HG03064 (cell line): ENCODE data around the gene PHAF1.

Source experiments
- ATAC-seq: cut with Tn5 transposase; IDR thresholded peaks from one replicate; pipeline ENCODE4 v1.9.1; 2021; ENCODE audit warnings: low read depth; ENCODE audit not compliant: unreplicated experiment

The PHAF1 gene

DNA sequence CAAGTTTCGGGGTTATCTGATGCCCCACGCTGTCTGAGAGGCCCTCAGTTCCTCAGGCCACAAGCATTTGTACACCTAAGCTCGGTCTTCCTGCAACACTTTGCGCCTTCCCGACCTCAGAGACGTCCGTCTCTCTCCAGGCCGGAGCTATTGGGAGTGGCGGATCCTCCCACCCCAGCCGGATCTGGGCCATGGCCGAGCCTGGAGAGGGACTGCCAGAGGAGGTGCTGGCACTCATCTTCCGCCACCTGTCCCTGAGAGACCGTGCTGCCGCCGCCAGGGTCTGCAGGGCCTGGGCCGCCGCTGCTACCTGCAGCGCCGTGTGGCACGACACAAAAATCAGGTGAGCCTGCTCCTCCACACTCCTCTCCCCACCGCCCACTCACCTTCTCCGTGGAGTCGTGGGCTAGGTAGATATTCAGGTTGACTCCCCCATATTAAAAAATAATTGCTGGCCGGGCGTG, 51.9 kb downstream of the PHAF1 start:
- ATAC-seq: no peak

DNA sequence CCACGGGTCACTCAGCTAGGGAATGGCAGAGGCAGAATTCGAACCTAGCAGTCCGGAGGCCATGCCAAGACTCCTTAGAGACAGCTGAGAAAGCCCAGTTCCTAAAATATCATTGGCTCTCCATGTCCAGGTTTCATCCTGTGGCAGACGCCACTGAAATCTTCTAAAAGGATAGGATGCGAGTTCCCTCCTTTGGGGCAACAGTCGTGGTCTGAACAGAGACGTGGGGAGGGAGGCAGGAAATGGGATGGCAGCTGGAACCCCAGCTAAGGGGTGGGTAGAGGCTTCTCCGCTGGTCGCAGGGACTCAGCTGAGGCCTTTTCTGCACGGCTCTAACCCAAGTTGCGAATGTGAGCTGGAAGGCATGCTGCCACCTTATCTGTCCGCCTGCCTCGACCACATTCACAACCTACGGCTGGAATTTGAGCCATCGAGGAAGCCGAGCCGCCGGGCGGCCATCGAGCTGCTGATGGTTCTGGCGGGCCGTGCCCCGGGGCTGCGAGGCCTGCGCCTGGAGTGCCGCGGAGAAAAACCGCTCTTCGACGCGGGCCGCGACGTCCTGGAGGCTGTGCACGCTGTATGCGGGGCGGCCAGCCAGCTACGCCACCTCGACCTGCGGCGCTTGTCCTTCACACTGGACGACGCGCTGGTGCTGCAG, 52.9 kb downstream of the PHAF1 start:
- no peak for ATAC-seq

DNA sequence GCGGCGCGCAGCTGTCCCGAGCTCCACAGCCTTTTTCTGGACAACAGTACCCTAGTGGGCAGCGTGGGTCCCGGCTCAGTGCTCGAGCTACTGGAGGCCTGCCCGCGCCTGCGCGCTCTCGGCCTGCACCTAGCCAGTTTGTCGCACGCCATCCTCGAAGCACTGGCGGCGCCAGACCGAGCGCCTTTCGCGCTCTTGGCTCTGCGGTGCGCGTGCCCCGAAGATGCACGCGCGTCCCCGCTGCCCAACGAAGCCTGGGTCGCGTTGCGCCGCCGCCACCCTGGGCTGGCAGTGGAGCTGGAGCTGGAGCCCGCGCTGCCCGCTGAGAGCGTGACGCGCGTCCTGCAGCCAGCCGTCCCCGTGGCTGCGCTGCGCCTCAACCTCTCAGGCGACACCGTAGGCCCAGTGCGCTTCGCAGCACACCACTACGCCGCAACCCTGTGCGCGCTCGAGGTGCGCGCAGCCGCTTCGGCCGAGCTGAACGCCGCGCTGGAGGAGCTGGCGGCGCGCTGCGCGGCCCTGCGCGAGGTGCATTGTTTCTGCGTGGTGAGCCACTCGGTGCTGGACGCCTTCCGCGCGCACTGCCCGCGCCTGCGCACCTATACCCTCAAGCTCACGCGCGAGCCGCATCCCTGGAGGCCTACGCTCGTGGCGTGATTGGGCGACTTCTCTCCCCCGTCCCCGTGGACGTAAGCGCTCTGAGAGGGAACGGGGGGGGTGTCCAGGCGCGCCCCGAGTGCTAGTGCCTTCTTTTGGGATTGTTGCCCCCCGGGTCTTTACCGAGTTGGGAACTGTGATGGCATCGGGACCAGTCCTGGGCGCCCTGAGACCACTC, 53.6 kb downstream of the PHAF1 start:
- ATAC-seq: no peak

DNA sequence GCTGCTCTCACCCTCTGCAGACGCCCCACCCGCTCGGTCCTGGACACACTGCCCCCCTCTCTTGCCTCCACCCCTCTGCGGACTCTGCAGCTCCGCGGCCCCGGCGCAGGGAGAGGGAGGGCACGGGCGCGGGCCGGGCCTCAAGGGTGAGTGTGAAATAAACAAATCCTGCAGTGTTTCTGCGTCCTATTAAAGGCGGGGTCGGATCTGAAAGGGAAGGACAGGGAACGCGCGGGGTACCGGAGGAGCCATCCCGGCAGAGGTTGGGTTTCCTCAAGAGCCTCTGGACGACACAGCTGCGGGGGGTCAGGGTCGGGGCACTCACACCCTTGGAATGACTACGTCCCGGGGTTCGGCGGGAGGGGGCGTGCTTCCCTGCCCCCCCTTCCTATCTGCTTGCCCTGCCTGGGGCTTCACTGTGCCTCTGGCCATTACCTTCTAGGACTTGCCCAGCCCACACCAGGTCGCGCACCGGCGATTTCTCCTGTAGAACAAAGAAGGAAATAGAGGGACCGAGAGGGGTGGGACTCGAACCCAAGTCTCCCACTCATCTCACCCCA, 54.3 kb downstream of the PHAF1 start:
- no peak for ATAC-seq

DNA sequence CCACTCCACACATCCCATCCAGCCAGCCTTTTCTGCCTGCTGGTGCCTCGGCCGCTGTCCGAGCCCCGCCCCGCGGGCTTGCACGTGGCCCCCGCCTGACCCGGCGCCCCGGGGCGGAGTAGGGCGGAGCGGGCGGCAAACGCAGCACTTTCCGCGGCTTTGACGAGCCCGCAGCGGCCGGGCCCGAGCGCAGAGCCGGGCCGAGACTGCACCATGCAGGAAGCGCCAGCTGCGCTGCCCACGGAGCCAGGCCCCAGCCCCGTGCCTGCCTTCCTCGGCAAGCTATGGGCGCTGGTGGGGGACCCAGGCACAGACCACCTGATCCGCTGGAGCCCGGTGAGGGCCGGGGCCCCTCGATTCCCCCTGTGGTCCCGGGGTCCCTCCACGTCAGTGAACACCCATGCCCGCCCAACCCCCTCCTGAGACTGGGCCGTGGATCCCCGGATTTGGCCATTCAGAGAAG, 54.9 kb downstream of the PHAF1 start, which contains the start of gene HSF4:
Gene HSF4 (plus strand): TSS at position 147 of the 463 bp plus-strand sequence. CDS start 67 bp downstream, at position 214.
- no peak for ATAC-seq

DNA sequence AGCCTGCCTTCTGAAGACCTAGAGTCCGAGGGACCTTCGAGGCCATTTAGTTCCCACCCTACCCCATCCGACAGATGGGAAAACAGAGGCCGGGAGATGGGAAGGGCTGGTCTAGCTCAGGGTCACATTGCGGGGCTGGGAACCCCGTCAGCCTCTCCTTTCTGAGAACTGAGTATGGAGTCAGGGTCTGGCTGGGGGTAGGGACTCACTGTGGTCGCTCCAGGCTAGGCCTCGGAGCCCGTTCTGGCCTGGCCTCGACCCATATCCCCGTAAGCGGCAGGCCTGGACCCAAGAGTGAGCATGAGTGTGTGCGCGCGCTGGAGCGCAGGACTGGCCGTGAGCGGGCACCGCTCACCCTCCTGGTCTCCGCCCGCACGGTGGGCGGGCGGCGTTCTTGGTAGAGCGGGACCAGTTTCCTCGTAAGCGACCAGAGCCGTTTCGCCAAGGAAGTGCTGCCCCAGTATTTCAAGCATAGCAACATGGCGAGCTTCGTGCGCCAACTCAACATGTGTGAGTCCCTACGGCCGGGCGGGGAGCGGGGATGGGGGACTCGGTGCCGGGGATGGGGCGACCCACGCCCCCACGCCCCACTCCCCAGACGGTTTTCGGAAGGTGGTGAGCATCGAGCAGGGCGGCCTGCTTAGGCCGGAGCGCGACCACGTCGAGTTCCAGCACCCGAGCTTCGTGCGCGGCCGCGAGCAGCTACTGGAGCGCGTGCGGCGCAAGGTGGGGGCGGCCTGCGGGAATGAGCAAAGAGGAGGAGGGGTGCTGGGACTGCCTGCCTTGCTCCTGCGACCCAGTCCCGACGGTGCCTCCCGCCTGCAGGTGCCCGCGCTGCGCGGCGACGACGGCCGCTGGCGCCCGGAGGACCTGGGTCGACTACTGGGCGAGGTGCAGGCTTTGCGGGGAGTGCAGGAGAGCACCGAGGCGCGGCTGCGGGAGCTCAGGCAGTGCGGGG, 55.7 kb downstream of the PHAF1 start:
- no peak for ATAC-seq

DNA sequence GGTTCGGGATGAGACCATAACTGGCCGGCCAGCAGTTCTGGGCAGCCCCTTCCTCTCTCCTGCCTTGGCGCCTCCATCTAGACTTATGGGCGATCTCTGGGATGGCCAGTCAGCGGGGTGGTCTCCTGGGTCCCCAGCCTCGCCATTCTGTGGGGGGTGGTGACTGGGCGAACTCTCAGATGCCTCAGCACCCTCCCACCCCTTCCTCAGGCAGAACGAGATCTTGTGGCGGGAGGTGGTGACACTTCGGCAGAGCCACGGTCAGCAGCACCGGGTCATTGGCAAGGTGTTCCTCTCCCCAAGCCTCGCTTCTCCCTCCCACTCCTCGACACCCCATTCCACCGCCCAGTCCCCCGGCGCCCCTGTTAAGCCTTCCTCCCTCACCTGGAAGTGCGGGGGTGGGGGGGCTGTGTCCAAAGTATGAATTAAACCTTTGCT, 56.4 kb downstream of the PHAF1 start:
- ATAC-seq: no peak

DNA sequence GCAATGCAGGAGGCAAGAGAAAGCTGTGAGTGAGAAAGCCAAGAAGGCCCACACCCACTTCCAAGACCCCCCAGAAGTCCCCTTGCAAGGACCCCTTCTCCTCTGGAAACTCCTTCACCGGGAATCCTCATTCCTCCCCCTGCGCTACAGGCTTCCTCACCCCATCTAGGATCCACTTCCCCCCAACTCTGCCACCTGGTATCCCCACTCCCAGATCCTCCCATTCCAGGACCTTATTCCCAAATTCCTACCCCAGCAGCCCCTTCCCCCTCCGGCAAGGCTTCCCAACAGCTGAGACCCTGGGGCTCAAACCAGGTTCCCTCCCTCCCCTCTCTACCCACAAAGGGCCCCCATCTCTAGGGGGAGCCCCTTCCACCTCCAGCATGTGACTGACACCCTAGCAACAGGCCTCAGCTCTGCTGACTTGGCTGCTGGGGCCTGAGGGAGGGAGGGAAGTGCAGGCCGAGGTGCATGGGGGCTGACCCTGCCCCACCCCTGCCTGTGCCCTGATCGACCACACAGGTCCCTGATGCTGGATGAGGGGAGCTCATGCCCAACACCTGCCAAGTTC, 56.9 kb downstream of the PHAF1 start:
- no peak for ATAC-seq

DNA sequence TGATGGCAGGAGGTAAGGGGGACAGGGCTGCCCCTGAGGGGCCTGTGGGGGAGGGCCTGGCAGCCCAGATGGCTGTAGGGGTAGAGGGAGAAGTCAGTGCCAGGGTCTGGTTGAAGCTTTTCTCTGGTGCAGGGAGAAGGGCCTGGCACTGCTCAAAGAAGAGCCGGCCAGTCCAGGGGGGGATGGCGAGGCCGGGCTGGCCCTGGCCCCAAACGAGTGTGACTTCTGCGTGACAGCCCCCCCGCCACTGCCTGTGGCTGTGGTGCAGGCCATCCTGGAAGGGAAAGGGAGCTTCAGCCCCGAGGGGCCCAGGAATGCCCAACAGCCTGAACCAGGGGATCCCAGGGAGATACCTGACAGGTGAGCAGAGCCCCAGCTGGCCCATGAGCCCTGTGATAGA, 57.8 kb downstream of the PHAF1 start:
- no peak for ATAC-seq

DNA sequence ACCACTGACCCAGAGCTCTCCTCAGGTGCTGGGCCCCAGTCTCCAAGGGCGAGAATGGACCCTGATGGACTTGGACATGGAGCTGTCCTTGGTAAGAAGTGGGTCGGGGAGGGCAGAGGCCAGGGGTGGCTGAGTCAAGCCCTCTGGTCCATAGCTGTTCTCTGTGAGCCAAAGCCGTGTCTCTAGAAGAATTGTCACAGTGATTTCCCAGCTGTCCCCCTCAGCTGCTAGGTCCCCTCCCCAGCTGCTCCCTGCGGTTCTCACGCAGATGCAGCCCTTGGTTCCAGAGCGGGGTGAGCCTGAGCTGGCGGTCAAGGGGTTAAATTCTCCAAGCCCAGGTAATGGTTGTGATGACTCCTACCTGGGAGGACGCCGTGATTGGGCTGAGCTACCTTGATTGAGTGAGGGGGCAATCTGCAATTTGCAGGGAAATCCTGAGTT, 59.3 kb downstream of the PHAF1 start:
- ATAC-seq: no peak

DNA sequence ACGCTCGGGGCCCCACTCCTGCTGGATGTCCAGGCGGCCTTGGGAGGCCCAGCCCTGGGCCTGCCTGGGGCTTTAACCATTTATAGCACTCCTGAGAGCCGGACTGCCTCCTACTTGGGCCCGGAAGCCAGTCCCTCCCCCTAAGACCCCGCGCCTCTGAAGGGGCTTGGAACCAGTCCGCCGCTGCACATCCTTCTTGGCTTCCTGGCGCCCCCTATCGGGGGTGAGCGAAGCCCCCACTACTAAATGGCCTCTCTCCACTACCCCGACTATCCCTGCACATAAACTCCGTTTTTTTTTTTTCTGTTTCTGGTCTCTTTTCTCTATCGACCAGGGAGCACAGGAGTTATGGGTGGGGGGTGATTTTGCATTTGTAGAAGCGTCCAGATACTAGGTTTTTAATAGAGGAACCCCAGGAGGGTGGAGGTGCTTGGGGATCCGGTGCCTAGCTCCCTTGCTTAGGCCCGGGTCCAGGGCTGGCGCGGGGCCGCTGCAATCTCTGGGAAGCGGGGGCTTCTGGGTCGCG, 60.0 kb downstream of the PHAF1 start:
- peak; percentile 4 for ATAC-seq

DNA sequence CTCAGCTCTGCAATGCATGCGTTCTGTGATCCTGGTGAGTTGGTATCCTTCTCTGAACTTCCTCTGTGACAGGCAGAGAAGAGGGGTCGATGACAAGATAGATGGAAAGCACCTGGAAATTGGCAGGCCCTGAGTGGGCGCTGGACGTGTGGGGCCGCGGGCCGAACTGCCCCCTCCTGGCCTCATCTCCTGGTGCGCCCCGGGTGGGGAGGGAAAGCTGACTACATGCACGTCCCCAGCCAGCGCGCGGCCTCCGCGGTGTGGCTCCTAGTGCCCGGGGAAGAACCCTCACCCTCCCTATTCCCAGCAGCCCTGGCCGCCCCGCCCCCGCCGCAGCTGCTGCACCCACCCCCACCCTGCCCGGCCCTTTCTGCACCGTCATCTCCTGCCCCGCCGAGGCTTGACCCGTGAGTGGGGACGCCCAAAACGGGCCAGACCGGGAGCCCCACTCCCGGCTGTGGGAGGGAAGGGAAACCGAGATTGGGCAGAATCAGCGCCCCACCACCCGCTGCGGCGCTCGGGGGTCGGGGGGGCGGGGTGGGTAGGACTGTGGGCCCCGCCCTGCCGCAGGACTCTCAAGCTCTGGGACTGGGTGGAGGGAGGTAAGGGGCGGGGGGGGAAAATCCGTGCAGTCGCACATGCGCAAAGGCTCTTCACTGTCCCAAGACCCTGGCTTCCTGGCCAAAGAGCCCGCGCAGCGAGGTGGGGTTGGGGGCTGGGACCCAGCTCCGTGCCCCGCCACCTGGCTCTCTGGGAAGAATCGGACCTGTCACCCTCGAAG, 60.6 kb downstream of the PHAF1 start, which contains the start of gene NOL3:
Gene NOL3 (plus strand): TSS at position 371 of the 781 bp plus-strand sequence.
- ATAC-seq: peak; percentile 39

DNA sequence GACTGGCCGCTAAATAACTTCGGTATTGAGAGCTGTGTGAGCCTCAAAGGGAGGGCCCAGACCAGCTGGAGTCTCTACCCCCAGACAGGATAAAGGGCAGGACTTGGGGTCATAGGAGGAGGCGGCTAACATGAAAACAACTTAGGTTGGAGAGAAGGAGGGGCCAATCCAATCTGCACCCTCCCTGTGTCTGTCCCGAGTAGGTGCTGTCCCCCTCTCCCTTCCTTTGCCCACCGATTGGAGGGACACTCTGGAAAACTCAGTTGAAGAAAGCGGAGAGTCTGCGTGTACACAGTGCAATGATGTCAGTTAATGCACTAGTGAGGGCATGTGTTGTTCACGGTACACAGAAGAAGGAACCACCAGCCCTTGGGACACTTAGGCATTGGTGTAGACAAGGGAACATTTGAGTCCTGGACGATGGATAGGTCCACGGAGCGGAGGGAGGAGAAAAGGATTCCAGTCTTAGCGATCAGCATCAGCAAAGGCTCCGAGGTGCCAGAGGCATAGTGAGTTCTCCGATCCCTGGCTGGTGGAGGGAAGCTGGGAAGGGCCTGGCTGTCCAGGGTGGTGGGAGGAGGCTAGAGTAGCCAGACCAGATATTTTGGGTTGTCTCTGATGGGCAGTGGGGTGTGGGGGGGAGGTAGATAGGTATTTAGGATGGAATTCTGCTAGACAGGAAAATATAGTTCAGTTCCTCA, 61.4 kb downstream of the PHAF1 start:
- no peak for ATAC-seq

DNA sequence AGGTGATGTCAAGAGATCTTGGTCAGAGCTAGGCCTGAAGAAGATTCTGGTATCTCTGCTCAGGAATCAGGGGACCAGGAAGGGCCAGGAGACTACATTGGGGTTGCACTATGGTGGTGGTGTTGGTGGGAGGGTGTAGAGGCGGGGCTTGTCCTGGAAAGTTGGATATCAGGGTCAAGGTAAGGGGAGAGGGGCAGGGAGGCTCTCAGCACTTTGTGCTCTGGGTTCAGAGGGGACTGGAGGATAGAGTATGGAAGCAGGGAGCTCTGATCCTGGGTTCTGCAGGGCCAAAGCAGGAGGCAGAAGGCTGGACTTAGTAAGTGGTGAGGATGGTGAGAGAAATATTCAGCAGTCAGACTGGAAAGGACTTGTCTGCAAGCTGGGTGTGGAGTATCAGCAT, 63.6 kb downstream of the PHAF1 start:
- ATAC-seq: no peak

DNA sequence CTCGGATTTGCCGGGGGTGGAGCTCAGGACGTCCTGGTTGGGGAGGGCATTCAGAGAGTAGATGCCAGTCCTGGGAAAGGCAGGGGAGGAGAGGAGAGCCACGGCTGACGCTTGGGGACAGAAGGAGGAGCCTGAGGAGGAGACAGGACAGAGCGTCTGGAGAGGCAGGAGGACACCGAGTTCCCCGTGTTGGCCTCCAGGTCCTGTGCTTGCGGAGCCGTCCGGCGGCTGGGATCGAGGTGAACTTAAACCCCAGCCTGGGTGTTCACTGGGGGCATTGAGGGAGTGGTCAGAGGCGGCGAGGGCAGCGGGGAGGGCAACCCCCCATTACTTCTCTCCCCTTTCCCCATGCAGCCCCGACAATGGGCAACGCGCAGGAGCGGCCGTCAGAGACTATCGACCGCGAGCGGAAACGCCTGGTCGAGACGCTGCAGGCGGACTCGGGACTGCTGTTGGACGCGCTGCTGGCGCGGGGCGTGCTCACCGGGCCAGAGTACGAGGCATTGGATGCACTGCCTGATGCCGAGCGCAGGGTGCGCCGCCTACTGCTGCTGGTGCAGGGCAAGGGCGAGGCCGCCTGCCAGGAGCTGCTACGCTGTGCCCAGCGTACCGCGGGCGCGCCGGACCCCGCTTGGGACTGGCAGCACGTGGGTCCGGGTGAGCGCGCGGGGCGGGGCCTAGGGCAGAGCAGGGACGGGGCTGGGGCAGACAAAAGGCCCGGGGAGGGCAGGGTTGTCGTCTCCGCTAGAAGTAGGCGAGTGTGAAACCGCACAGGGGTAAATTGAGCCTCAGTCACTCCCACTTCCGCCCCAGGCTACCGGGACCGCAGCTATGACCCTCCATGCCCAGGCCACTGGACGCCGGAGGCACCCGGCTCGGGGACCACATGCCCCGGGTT, 64.3 kb downstream of the PHAF1 start:
- ATAC-seq: no peak

DNA sequence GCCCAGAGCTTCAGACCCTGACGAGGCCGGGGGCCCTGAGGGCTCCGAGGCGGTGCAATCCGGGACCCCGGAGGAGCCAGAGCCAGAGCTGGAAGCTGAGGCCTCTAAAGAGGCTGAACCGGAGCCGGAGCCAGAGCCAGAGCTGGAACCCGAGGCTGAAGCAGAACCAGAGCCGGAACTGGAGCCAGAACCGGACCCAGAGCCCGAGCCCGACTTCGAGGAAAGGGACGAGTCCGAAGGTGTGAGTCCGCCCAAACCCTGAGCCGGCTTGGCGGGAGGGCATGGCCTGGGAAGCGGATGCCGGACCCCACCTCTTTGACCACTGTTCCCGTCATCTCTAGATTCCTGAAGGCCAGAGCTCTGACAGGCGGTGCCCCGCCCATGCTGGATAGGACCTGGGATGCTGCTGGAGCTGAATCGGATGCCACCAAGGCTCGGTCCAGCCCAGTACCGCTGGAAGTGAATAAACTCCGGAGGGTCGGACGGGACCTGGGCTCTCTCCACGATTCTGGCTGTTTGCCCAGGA, 65.0 kb downstream of the PHAF1 start:
- ATAC-seq: no peak

DNA sequence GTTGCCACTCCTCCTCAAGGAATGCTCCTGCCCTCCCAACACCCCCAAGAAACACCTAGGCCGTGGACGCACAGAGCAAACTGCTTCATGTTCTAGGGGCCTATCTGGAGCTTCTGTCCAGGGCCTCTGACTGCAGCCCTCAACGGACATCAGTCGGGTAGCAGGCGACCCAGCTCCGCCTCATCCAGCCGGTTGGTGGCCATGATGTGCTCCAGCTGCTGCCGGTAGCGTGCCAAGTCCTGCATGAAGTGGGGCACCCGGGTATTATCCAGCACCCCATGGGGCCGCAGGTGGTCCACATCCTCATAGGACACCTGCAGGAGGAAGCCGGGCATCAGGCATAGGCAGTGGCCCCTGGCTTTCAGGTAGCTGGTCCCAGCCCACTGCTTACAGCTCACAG, 66.9 kb downstream of the PHAF1 start:
- ATAC-seq: no peak
